CMK (cell line): Measurements from ENCODE around the gene CEP152.
"Not testable (repeated sequence)": the region's sequence is repeated elsewhere in the genome, so short reads cannot be mapped to it uniquely, and the experiment has no call there.

ENCODE experiments used
- DNase-seq: peaks from one replicate; pipeline ENCODE4 v3.0.0-alpha.2; 2010; ENCODE audit warnings: low read depth

CEP152 gene, protein sequence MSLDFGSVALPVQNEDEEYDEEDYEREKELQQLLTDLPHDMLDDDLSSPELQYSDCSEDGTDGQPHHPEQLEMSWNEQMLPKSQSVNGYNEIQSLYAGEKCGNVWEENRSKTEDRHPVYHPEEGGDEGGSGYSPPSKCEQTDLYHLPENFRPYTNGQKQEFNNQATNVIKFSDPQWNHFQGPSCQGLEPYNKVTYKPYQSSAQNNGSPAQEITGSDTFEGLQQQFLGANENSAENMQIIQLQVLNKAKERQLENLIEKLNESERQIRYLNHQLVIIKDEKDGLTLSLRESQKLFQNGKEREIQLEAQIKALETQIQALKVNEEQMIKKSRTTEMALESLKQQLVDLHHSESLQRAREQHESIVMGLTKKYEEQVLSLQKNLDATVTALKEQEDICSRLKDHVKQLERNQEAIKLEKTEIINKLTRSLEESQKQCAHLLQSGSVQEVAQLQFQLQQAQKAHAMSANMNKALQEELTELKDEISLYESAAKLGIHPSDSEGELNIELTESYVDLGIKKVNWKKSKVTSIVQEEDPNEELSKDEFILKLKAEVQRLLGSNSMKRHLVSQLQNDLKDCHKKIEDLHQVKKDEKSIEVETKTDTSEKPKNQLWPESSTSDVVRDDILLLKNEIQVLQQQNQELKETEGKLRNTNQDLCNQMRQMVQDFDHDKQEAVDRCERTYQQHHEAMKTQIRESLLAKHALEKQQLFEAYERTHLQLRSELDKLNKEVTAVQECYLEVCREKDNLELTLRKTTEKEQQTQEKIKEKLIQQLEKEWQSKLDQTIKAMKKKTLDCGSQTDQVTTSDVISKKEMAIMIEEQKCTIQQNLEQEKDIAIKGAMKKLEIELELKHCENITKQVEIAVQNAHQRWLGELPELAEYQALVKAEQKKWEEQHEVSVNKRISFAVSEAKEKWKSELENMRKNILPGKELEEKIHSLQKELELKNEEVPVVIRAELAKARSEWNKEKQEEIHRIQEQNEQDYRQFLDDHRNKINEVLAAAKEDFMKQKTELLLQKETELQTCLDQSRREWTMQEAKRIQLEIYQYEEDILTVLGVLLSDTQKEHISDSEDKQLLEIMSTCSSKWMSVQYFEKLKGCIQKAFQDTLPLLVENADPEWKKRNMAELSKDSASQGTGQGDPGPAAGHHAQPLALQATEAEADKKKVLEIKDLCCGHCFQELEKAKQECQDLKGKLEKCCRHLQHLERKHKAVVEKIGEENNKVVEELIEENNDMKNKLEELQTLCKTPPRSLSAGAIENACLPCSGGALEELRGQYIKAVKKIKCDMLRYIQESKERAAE (N-terminal part only)

DNA sequence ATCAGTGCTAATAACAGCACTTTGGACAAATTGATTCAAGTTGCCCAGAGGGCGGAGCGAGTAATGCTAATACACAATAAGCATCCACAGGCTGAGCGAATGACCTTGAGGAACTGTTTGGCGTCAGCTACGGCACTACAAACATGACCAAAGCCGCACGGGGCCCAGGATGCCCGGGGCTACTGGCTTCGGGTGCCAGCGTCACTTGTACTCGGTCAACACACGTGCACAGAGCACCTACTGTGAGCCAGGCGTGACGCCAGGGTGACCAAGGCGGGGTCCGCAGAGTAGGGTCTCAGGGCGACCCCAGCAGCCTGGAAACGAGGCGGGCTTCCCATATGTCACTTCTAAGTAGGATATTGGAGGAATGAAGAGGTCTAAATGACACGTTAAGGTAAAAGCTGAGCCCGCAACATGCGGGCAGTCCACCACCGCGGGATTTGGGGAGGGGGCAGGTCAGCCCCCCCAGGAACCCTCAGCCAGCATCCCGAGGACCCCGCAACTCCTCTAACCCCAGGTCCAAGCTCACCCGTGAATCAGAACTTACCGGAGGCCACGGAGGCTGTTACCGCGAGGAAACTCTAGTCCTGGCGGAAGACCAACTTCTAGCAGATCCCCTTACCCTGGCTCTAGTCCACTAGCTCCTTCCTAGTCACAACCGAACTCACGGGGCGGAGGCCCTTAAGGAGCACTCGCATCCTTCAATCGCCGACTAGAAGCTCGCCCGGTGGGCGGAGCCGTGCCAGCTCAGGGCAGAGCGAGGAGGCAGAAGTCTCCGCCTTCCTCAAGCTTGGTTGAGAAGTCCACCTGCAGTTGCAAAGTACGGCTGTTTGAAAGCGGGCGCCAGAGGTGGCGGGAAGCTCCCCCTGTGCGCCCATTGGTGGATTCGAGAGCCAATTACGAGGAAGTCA lies at the start of gene CEP152:
Gene CEP152 (minus strand): TSS at position 656 of the 911 bp plus-strand sequence. CDS start 5,420 bp downstream, outside the sequence.
- DNase-seq = peak; percentile 96

DNA sequence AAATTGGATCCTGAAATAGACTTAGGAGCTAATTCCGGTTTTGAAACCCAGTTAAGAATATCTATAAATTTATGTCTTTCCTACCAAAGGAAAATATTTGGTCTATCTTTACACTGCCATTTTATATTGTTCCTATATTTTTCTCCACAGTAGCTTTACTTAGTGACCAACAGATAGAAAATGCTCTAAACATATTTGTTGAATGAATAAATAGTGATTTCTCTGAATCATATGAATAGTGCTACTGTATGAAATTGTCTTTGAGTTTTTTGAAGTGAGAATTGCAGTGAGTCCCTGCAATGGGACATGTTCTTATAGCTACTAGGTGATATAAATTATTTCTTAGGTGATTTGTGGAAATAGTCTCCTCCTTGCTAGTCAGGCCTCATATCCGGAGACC lies 48.6 kb upstream of the CEP152 start:
- no peak for DNase-seq

DNA sequence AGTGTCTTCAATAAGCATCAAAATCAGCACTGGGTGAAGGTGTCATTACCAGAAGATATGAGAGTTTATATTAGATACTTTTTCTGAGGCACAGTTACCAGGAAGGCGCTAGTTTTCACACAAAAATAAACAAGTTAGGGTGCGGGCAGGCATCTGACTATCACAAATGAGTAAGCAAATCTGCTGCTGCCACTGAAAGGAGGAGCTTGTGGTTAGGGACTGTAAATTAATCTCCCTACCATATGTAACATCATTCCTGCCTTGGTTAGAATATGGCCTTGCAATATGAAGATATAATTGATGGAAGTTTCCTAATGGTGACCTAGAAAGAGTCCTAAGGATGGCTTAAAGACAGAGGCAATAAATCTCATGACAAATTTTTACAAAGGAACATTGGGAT lies 47.5 kb upstream of the CEP152 start:
- DNase-seq = peak; percentile 25

- no peak for DNase-seq
Measured at GRCh38 chr15:48856942-48857341, 46.1 kb upstream of the CEP152 start.

- no peak for DNase-seq
Measured at GRCh38 chr15:48855501-48856440, 44.9 kb upstream of the CEP152 start.

- DNase-seq = not testable (repeated sequence)
Measured at GRCh38 chr15:48854434-48854833, 43.6 kb upstream of the CEP152 start.

DNA sequence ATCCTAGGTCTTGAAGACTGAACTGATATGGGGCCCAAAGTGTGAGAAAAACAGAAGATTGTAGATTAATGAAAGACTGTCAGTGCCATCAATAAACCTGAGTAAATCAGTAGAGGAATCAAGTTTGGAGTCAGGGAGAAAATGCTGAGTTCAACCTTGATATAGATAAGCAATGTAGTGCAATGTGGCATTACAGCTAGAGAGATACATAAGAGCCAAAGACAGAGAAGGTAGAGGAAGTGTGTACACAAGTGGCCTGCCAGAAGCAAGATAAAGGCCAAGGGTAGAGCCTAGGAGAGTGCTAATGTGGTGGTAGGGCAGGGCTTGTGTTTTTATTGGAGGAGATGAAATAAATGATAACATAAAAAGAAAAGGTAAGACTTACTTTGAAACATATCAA lies 41.1 kb upstream of the CEP152 start:
- DNase-seq = peak; percentile 40

DNA sequence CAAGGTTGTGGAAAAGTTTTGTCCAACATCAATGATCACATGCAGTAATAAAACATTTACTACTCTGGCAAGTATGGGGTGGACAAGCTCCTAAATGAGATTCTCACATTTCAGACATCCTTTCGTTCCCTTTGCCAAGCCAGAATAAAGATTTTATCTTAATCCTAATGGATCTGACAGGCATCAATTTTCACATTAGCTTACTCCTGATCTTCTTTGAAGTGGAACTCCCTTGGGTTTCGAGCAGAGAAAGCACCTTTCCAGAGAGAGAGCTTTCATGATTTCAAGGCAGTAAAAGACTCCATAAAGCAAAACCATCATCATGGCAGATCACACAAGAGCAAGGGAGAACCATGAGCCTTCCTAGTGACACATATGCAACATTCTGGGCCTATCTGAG lies 39.8 kb upstream of the CEP152 start:
- DNase-seq = no peak

DNA sequence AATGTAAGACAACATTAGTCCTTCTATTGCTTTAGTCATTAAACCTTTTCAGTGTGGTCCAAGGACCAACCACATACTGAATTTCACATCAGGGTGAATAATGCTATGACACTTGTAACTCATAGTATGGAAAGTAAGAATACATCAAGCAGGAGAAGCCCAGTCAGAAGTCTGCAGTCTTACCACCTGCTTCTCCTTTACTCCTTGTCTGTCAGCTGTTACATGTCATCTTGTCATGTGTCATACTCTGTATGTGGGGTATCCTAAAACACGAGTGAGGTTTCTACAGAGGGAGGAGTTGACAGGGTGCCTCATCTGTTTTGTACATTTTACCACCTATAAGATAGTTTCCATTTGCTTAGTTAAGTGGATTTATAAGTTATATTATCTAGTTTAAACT lies 34.3 kb upstream of the CEP152 start:
- DNase-seq = no peak

GRCh38 chr15:48842501-48842900 lies 31.6 kb upstream of the CEP152 start:
- DNase-seq = no peak

DNA sequence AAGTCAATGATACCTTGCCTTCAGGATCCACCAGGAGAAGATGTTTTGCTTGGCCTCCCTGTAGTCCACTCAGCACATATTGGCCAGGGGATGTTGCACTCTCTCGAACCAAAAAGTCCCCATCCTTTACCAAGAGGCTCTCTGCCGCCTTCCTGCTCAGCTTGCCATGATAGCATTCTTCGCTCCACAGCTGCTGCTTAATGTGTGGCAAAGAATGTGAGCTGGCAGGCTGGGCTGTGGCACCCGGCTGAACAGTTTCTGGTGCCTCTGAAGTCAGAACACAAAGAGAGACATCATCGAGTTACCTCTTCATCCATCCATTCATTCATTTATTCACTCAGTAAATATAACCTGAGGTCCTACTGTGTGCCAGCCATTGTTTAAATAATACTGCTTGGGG lies 23.9 kb upstream of the CEP152 start:
- DNase-seq = no peak

DNA sequence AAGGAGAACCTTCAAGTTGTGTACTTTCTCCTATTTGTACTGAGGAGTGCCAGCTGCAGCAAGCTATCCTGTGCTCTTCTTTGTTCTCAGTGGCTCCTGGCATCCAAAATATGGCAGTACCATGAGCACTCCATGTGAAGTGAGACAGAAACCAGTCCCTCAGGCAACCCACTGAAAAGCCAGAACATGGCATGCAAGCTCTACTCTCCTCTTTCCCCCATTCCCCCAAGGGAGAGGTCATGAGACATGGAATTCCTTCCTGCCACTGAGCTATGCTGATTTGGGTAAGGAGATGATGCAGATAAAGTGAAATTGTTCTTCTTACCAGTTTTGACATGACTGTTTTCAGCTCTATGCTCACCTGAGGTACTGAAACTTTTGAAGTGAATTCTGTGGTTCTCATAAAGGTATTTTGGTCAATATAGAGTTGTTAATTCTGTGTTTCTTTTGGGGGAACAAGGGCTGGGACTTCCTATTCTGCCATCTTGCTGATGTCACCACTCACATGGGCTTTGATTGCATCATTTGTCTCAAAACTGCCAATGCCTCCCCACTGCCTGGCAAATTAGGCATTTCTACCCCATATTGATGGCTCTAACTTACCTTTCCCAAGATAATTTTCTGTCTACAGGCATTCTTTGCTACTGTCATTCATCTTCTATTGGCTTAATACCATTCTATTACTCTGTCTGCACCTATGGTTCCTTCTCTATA lies 22.8 kb upstream of the CEP152 start:
- no peak for DNase-seq

DNA sequence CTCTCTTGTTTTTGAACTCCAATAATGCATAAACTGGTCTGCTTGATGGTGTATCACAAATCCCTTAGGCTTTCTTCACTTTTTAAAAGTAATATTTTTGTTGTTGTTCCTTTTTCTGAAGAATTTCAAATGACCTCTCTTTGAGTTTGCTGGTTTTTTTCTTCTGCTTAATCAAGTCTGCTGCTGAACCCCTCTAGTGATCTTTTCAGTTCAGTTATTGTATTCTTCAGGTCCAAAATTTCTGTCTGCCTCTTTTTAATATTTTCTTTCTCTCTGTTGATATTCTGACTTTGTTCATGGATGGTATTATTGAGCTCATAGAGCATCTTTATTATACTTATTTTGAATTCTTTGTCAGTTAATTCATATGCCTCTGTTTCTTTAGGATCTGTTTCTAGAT lies 21.8 kb upstream of the CEP152 start:
- DNase-seq = no peak

DNA sequence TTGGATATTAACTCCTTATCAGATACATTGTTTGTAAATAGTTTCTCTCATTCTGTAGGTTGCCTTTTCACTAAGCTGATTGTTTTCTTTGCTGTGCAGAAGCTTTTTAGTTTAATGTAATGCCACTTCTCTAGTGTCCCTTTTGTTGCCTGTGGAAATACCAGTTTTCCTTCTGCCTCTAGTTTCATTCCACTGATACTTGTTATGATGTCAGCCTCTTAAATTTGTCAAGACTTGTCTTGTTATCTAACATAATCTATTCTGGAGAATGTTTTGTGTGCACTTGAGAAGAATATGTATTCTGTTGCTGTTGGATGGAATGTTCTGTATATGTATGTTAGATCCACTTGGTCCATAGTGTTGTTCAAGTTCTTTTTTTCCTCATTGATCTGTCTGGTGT lies 18.0 kb upstream of the CEP152 start:
- DNase-seq = no peak

DNA sequence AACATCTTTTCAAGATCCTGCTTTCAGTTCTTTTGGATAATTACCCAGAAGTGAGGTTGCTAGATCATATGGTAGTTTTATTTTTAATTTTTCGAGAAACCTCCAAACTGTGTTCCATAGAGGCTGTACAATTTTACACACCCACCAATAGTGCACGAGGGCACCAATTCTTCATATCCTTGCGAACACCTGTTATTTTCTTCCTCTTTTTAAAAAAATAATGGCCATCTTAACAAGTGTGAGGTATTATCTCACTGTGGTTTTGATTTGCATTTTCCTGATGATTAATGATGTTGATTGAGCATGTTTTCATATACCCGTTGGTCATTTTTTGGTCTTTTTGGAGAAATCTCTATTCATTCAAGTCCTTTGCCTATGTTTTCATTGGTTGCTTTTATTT lies 17.6 kb upstream of the CEP152 start:
- DNase-seq = no peak

- DNase-seq = no peak
Measured at GRCh38 chr15:48825075-48825474, 14.2 kb upstream of the CEP152 start.

DNA sequence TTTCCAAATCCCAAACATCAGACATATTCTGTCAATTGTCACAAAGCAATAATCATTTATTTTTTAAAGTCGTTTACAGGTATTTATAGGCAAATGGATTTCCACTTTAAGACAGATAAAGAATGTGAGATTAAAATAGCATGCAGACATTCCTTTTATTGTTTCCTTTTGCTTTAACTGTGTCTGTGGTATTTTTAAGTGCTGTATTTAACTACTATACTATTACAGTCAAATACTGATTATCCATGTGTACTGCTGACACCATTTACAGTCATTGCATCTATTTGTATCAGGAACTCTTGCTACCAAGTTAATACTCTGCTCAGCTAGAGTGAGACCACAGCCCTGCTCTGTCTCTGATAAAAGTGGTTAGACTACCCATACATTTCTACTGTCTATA lies 12.8 kb upstream of the CEP152 start:
- no peak for DNase-seq

DNA sequence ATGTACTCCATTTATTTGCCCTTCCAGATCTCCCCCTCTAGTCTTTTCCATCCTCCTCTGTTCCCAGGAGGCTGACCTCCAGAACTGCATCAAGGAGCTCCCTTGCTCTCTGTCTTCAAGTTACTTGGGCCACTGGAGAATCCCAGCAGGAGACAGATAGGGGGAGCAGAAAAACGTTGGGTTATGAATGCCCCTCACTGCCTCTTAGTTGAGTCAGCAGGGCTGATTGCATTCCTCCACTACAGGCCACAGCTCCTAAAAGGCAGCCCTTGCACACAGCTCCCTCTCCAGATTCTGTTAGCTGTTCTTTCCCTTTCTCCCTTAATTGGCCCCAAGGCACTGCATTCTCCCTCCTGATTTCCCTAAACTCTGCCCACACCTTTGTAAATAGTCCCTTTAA lies 12.4 kb upstream of the CEP152 start:
- DNase-seq = no peak

GRCh38 chr15:48814286-48814685 lies 3.4 kb upstream of the CEP152 start:
- no peak for DNase-seq
